ENCODE measurements around the gene PDZD2. TPM values are rescaled to one million over a fixed set of nuclear protein-coding genes. Genes with fewer than 3 reads are reported as not detected.

Gene PDZD2
- total RNA-seq, 1 experiment from 2014 or later, result 2.2 TPM

- BruUV-seq (replicated peaks), result no TSS peak
- ChIA-PET CTCF (interaction anchor here (0.6 kb wide), 1 partner anchor 474 kb away, joined by 3 read pairs; no protein-coding TSS in a partner anchor), POLR2A (ENCODE audit: low non-redundant PET) (no interaction called here)
- no peak for TF ChIP-seq EZH2 (IDR thresholded peaks at IDR 0.05; ENCODE audit: borderline replicate concordance, low read depth, low read length, poor library complexity, severe bottlenecking)
- TF ChIP-seq CTCF (conservative IDR thresholded peaks at IDR 0.05; ENCODE audit: low read depth, low read length), result no peak
- no peaks in the 10 kb centered on the region for H3K36me3 ChIP-seq (ENCODE audit: insufficient read depth, low read length, poor library complexity, severe bottlenecking)
- H3K9me3 ChIP-seq (ENCODE audit: low read depth, low read length, poor library complexity, severe bottlenecking), result no peaks in the 10 kb centered on the region
- no peaks in the 10 kb centered on the region for H3K27me3 ChIP-seq (replicated peaks; ENCODE audit: insufficient read depth, low read depth, low read length, poor library complexity)
- no peak overlapping the region for H3K4me3 ChIP-seq (ENCODE audit: low read depth, low read length, poor library complexity, severe bottlenecking)
- intact Hi-C loops (cut with micrococcal nuclease; ENCODE audit: unreplicated experiment), result no loop called here
- H3K27ac ChIP-seq (ENCODE audit: low read depth, low read length, poor library complexity, severe bottlenecking), result no peak overlapping the region
- H3K4me1 ChIP-seq (ENCODE audit: insufficient read depth, low read length, poor library complexity, severe bottlenecking), result no peaks in the 10 kb centered on the region
- DNase-seq (ENCODE audit: low spot score), result no peak
Observed at GRCh38 chr5:32003981-32004380, 365.1 kb downstream of the PDZD2 start.

GRCh38 chr5:32004404-32004803 is 365.5 kb downstream of the PDZD2 start:
- POLR2A ChIA-PET (ENCODE audit: low non-redundant PET), result no interaction called here

GRCh38 chr5:32008746-32009145 is 369.8 kb downstream of the PDZD2 start:
- no TSS peak for BruUV-seq (replicated peaks)
- no peak for TF ChIP-seq EZH2 (IDR thresholded peaks at IDR 0.05; ENCODE audit: borderline replicate concordance, low read depth, low read length, poor library complexity, severe bottlenecking)
- TF ChIP-seq CTCF (conservative IDR thresholded peaks at IDR 0.05; ENCODE audit: low read depth, low read length), result no peak
- H3K4me1 ChIP-seq (ENCODE audit: insufficient read depth, low read length, poor library complexity, severe bottlenecking), result peaks cover 8% of the 10 kb centered on the region
- CTCF ChIA-PET, result no interaction called here
- H3K36me3 ChIP-seq (ENCODE audit: insufficient read depth, low read length, poor library complexity, severe bottlenecking), result no peaks in the 10 kb centered on the region
- no peaks in the 10 kb centered on the region for H3K27me3 ChIP-seq (replicated peaks; ENCODE audit: insufficient read depth, low read depth, low read length, poor library complexity)
- intact Hi-C loops (cut with micrococcal nuclease; ENCODE audit: unreplicated experiment), result no loop called here
- no peak for DNase-seq (ENCODE audit: low spot score)
- H3K4me3 ChIP-seq (ENCODE audit: low read depth, low read length, poor library complexity, severe bottlenecking), result no peak overlapping the region
- no peak overlapping the region for H3K27ac ChIP-seq (ENCODE audit: low read depth, low read length, poor library complexity, severe bottlenecking)
- POLR2A ChIA-PET (ENCODE audit: low non-redundant PET), result no interaction called here
- H3K9me3 ChIP-seq (ENCODE audit: low read depth, low read length, poor library complexity, severe bottlenecking), result no peaks in the 10 kb centered on the region

More at GRCh38 chr5:32004404-32004803, 365.5 kb downstream of the PDZD2 start:
- H3K9me3 ChIP-seq (ENCODE audit: low read depth, low read length, poor library complexity, severe bottlenecking), result no peaks in the 10 kb centered on the region
- CTCF ChIA-PET, result no interaction called here
- no peak overlapping the region for H3K4me3 ChIP-seq (ENCODE audit: low read depth, low read length, poor library complexity, severe bottlenecking)
- DNase-seq (ENCODE audit: low spot score), result no peak
- intact Hi-C loops (cut with micrococcal nuclease; ENCODE audit: unreplicated experiment), result no loop called here
- BruUV-seq (replicated peaks), result no TSS peak
- H3K27ac ChIP-seq (ENCODE audit: low read depth, low read length, poor library complexity, severe bottlenecking), result no peak overlapping the region
- TF ChIP-seq CTCF (conservative IDR thresholded peaks at IDR 0.05; ENCODE audit: low read depth, low read length) (no peak), EZH2 (IDR thresholded peaks at IDR 0.05; ENCODE audit: borderline replicate concordance, low read depth, low read length, poor library complexity, severe bottlenecking) (no peak)
- H3K36me3 ChIP-seq (ENCODE audit: insufficient read depth, low read length, poor library complexity, severe bottlenecking), result no peaks in the 10 kb centered on the region
- H3K27me3 ChIP-seq (replicated peaks; ENCODE audit: insufficient read depth, low read depth, low read length, poor library complexity), result no peaks in the 10 kb centered on the region
- no peaks in the 10 kb centered on the region for H3K4me1 ChIP-seq (ENCODE audit: insufficient read depth, low read length, poor library complexity, severe bottlenecking)
